PC-3 (cell line): Measurements from ENCODE around the gene THSD7A.

Source experiments
- CTCF ChIP-seq: fragments of 300-600 bp; sonication (generic); conservative IDR thresholded peaks from 2 replicates; pipeline ENCODE4 v1.5.1; 2017; ENCODE audit warnings: antibody characterized with exemption, low read depth, mild to moderate bottlenecking, low read length
- EZH2 ChIP-seq: fragments of 300-600 bp; sonication (generic); IDR thresholded peaks from one replicate; pipeline ENCODE4 v1.6.1; 2017; ENCODE audit warnings: antibody characterized with exemption, mild to moderate bottlenecking, low read length; ENCODE audit not compliant: unreplicated experiment
- EZH2phosphoT487 ChIP-seq: fragments of 300-600 bp; sonication (generic); IDR thresholded peaks from 2 replicates; pipeline ENCODE4 v1.6.1; 2018; ENCODE audit warnings: mild to moderate bottlenecking, antibody characterized with exemption, low read length, borderline replicate concordance

GRCh38 chr7:11699666-11700065 lies 132.3 kb downstream of the THSD7A start:
- no peak for TF ChIP-seq CTCF
- no peak for TF ChIP-seq EZH2
- TF ChIP-seq EZH2phosphoT487 = no peak
